ENCODE results near the gene CHD1L. TPM values are rescaled to one million over a fixed set of nuclear protein-coding genes. Genes with fewer than 3 reads are reported as not detected.
"Not testable (repeated sequence)": the region's sequence is repeated elsewhere in the genome, so short reads cannot be mapped to it uniquely, and the experiment has no call there.

The CHD1L gene
- total RNA-seq: 10 to 100 TPM in 4 of 5 donors, 1 to 10 TPM in 1; 2.9 to 51.2 (median 12.9) TPM
- 10 to 100 TPM; 13.2 to 17.1 (median 15.1) TPM for polyA plus RNA-seq
- long read RNA-seq, donor 1, partial matches to known transcripts: 0 of 1 reads
- long read RNA-seq, donor 1, other reads (novel, unspliced or antisense): 0 of 1 reads
- long read RNA-seq, donor 2, partial matches to known transcripts: 0 of 4 reads
- long read RNA-seq, donor 2, other reads (novel, unspliced or antisense): 0 of 4 reads
- long read RNA-seq, donor 3, partial matches to known transcripts: 6 of 11 reads
- long read RNA-seq, donor 3, other reads (novel, unspliced or antisense): 0 of 11 reads
- long read RNA-seq, donor 4: 0 reads
- long read RNA-seq, donor 5, partial matches to known transcripts: 0 of 4 reads
- long read RNA-seq, donor 5, other reads (novel, unspliced or antisense): 0 of 4 reads
- long read RNA-seq, donor 6: 0 reads
- long read RNA-seq, donor 7, partial matches to known transcripts: 0 of 2 reads
- long read RNA-seq, donor 7, other reads (novel, unspliced or antisense): 0 of 2 reads
- long read RNA-seq, donor 8, partial matches to known transcripts: 0 of 4 reads
- long read RNA-seq, donor 8, other reads (novel, unspliced or antisense): 0 of 4 reads
- long read RNA-seq, donor 9, partial matches to known transcripts: 5 of 7 reads
- long read RNA-seq, donor 9, other reads (novel, unspliced or antisense): 0 of 7 reads
- long read RNA-seq, donor 10, partial matches to known transcripts: 0 of 2 reads
- long read RNA-seq, donor 10, other reads (novel, unspliced or antisense): 0 of 2 reads

DNA sequence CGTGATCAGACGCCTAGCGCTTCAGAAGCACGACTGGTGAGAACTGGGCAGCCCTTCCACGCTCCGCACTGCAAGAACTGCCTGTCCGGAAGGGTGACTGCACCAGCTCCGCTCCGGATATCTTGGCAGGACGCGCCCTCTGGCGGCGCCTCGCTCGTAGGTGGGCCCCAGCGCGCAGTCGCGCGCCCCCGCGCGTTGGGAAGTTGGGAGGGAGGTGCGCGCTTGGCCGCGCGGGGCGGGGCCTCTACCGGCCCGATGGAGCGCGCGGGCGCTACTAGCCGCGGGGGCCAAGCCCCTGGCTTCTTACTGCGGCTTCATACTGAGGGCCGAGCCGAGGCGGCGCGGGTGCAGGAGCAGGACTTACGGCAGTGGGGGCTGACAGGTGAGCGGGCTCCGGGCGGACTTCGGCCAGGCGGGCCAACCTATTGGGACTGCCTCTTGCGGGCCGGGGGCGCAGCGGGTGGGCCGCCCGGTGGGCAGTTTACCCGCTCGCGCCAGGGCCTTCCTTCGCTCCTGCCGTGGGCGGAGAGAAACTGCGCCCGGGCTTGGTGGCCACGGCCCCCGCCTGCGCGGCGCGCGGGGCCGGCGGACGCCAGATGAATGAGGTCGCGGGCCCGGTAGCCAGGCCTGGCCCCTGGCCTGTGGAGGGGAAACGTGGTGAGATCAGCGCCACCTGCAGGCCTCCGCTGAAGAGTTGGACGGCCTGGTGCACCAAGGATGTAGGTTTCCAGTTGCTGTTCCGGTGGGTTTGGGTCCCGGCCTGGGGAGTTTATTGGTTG lies at the start of gene CHD1L:
Gene CHD1L (plus strand): TSS at position 236 of the 779 bp plus-strand sequence. CDS start 20 bp downstream, at position 256.
- H3K4me3 ChIP-seq: peak within 1 kb of the TSS; percentile 89 to 99 (median 96)
- intact Hi-C loops (cut with DNase I; ENCODE audit: low total_unique reads): no loop called here
- H3K9me3 ChIP-seq: no peaks in the 10 kb centered on the region
- 0 to 1% (median 0%) methylated on average over 34 to 82 of the region's 82 CpGs for whole genome bisulfite sequencing, 5 donors
- H3K27me3 ChIP-seq: no peaks in the 10 kb centered on the region
- peaks cover 14 to 65% (median 31%) of the 10 kb centered on the region in 4 donors for H3K4me1 ChIP-seq
- H3K36me3 ChIP-seq: no peaks in the 10 kb centered on the region
- TF ChIP-seq POLR2A (IDR thresholded peaks at IDR 0.05) (no peak), POLR2AphosphoS5 (IDR thresholded peaks at IDR 0.05) (peak; percentile 78 to 93 (median 88)), CTCF (IDR thresholded peaks at IDR 0.05) (peak in 6 of 7 experiments; percentile 64 to 96 (median 88)), EP300 (IDR thresholded peaks at IDR 0.05) (no peak)
- peak; percentile 98 for DNase-seq
- peak within 1 kb of the TSS; percentile 95 to 98 (median 96) for H3K27ac ChIP-seq

DNA sequence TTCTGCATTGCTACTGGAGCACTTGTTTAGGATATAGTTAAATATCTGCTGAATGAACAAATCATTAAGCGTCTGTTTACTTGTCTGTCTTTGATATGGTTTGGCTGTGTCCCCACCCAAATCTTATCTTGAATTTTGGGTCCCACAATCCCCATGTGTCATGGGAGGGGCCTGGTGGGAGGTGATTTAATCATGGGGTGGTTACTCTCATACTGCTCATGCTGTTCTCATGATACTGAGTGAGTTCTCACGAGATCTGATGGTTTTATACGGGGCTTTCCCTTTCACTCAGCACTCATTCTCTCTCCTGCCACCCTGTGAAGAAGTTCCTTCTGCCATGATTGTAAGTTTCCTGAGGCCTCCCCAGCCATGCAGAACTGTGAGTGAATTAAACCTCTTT lies 45.2 kb upstream of the CHD1L start:
- 50 to 66% (median 57%) methylated on average over 3 of the region's 3 CpGs for WGBS, 5 donors
- intact Hi-C loops (cut with DNase I; ENCODE audit: low total_unique reads): not testable (repeated sequence)

DNA sequence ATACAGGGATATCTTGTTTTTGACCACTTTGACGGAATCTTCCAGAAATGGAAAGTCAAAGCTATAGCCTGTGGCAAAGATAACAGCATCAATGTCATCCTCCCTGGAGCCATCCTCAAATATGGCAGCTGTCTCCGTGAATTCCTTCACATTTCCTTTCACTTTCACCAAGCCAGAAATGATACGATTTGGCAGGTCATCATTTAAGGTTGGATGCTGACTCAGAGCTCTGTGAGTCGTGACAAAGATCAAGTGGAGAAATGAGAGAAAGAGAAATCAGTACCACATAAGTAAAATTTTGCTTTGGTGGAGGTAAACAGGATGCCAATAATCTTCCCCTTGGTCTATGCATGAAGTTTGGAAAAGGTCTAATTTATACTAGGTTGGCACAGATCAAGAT lies 41.2 kb upstream of the CHD1L start:
- intact Hi-C loops (cut with DNase I; ENCODE audit: low total_unique reads): no loop called here
- Histone ChIP-seq H3K27ac (no peak overlapping the region), H3K4me3 (no peak overlapping the region), H3K4me1 (peaks cover 0 to 10% (median 0%) of the 10 kb centered on the region in 4 donors), H3K27me3 (no peaks in the 10 kb centered on the region), H3K9me3 (no peaks in the 10 kb centered on the region), H3K36me3 (peaks cover 0 to 22% (median 19%) of the 10 kb centered on the region in 4 donors)
- WGBS, 5 donors: 77 to 94% (median 86%) methylated on average over 4 of the region's 4 CpGs
- no peak for DNase-seq
- no peak for TF ChIP-seq EP300 (IDR thresholded peaks at IDR 0.05)
- TF ChIP-seq POLR2A (IDR thresholded peaks at IDR 0.05): no peak
- no peak for TF ChIP-seq CTCF (IDR thresholded peaks at IDR 0.05)
- no peak for TF ChIP-seq POLR2AphosphoS5 (IDR thresholded peaks at IDR 0.05)

More for the DNA sequence above, 45.2 kb upstream of the CHD1L start:
- H3K4me1 ChIP-seq, H3K4me3 ChIP-seq, H3K36me3 ChIP-seq, H3K9me3 ChIP-seq, H3K27ac ChIP-seq, DNase-seq, H3K27me3 ChIP-seq: not testable (repeated sequence)

DNA sequence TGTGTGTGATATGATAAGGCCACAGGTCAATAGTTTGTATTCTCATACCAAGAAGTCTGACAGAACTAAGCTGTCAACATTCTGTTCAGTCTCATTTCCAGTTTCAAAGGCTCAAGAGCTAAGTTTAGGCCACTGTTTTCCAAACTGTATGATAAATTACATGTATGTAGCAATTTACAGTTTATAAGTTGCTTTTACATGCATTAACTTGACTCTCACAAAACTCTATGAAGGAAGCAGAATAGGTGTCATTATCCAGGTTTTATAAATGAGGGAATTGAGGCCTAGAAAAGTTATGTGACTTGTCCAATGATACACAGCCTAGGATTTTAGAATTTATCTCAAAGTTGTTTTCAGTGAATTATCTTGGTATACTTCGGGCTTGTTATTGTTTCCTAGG lies 40.7 kb upstream of the CHD1L start:
- intact Hi-C loops (cut with DNase I; ENCODE audit: low total_unique reads): no loop called here
- DNase-seq: no peak
- H3K36me3 ChIP-seq: peaks cover 0 to 25% (median 22%) of the 10 kb centered on the region in 4 donors
- H3K4me1 ChIP-seq: peaks cover 0 to 10% (median 0%) of the 10 kb centered on the region in 4 donors
- no peaks in the 10 kb centered on the region for H3K9me3 ChIP-seq
- TF ChIP-seq POLR2AphosphoS5 (IDR thresholded peaks at IDR 0.05) (no peak), POLR2A (IDR thresholded peaks at IDR 0.05) (no peak), EP300 (IDR thresholded peaks at IDR 0.05) (no peak), CTCF (IDR thresholded peaks at IDR 0.05) (no peak)
- no peak overlapping the region for H3K27ac ChIP-seq
- 88 to 100% (median 97%) methylated on average over 1 of the region's 1 CpG for WGBS, 5 donors
- H3K4me3 ChIP-seq: no peak overlapping the region
- H3K27me3 ChIP-seq: no peaks in the 10 kb centered on the region

Data from stomach (tissue), 19 donors.